ENCODE results near the gene SFI1. TPM values are rescaled to one million over a fixed set of nuclear protein-coding genes. Genes with fewer than 3 reads are reported as not detected.

The SFI1 gene
- polyA plus RNA-seq, 3 donors from 2014 or later = 4.2 to 31.5 (median 11.1) TPM

GRCh38 chr22:31613904-31614296 lies 117.6 kb downstream of the SFI1 start:
- DNase-seq = no peak
- Mint-ChIP-seq H3K4me3 (no peak overlapping the region), H3K27ac (peak overlapping the region in 3 of 6 donors; percentile 59 to 74 (median 65)), H3K36me3 (peaks cover 0 to 7% (median 0%) of the 10 kb centered on the region in 3 donors), H3K9me3 (no peaks in the 10 kb centered on the region), H3K27me3 (ENCODE audit: low read depth in 3 of 3) (peaks cover 2 to 4% (median 3%) of the 10 kb centered on the region in 3 donors), H3K4me1 (peaks cover 13 to 16% of the 10 kb centered on the region in 2 donors)

DNA sequence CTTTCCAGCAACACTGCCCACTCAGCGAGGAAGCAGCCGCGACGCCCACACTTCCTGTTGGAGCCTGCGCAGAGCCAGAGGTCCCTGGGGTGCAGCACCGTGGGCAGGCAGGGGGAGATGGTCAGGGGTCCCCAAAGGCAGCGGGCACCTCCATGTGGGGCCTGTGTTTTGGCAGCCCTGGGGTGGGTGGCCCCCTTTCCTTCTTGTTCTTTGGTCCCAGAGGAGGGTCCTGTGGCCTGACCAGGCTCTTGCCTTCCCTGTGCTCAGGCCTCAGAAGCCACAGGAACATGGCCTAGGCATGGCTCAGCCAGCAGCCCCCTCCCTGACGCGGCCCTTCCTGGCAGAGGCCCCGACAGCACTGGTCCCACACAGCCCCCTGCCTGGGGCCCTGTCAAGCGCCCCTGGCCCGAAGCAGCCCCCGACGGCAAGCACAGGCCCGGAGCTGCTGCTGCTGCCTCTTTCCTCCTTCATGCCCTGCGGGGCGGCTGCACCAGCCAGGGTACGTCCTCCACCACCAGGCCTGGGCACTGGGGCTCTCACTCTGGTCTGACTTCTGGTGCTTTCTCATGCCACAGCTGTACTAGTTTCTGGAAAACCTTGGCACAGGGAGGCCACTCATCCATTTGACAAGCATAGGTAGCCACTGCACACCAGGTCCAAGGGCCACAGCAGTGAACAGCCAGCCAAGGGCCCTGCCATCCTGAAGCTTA lies 118.6 kb downstream of the SFI1 start:
- H3K4me1 Mint-ChIP-seq = peaks cover 13 to 16% of the 10 kb centered on the region in 2 donors
- peaks cover 0 to 9% (median 0%) of the 10 kb centered on the region in 3 donors for H3K36me3 Mint-ChIP-seq
- no peaks in the 10 kb centered on the region for H3K9me3 Mint-ChIP-seq
- H3K27ac Mint-ChIP-seq = peak overlapping the region in 5 of 6 donors; percentile 53 to 83 (median 65)
- H3K4me3 Mint-ChIP-seq = no peak overlapping the region
- H3K27me3 Mint-ChIP-seq (ENCODE audit: low read depth in 3 of 3) = peaks cover 2 to 9% (median 3%) of the 10 kb centered on the region in 3 donors
- no peak for DNase-seq

GRCh38 chr22:31615491-31615860 lies 119.1 kb downstream of the SFI1 start:
- peaks cover 13 to 16% of the 10 kb centered on the region in 2 donors for H3K4me1 Mint-ChIP-seq
- no peak overlapping the region for H3K4me3 Mint-ChIP-seq
- H3K36me3 Mint-ChIP-seq = peaks cover 0 to 6% (median 0%) of the 10 kb centered on the region in 3 donors
- no peak for DNase-seq
- H3K27me3 Mint-ChIP-seq (ENCODE audit: low read depth in 3 of 3) = peaks cover 2 to 9% (median 4%) of the 10 kb centered on the region in 3 donors
- H3K27ac Mint-ChIP-seq = peak overlapping the region; percentile 51 to 83 (median 70)
- no peaks in the 10 kb centered on the region for H3K9me3 Mint-ChIP-seq

- Mint-ChIP-seq H3K36me3 (peaks cover 0 to 6% (median 0%) of the 10 kb centered on the region in 3 donors), H3K9me3 (no peaks in the 10 kb centered on the region), H3K27ac (peak overlapping the region; percentile 51 to 83 (median 70)), H3K4me3 (no peak overlapping the region), H3K4me1 (peaks cover 13 to 18% of the 10 kb centered on the region in 2 donors), H3K27me3 (ENCODE audit: low read depth in 3 of 3) (peaks cover 2 to 9% (median 4%) of the 10 kb centered on the region in 3 donors)
- no peak for DNase-seq
Observed at GRCh38 chr22:31615940-31616314, 119.6 kb downstream of the SFI1 start.

DNA sequence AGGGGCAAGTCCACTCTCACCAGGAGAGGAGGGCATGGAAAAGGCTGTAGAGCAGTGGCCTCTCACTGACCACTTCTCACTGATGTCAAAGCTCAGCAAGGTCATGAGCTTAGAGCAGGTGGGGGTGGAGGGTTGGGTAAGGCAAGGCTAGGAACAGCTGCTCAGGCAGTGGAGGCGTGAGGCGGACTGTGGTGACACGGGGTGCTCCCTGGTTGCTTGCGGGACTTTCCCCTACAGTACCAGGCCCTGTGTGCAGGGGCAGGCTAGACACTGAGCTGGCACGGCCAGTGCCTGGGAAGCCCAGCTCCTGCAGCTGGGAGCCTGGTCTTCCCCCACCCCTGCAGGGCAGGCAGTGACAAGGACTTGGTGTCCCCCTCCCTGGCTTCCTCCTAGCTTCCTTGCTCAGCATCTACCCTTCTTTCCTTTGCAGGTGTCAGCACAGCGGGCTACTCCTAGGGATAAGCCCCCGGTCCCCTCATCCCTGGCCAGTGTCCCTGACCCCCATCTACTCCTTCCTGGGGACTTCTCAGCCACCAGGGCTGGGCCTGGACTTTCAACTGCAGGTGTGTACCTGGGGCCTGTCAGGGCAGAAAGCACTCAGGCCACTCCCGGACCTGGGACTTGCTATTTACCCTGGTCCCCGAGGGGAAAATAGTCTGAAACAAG lies 120.1 kb downstream of the SFI1 start:
- Mint-ChIP-seq H3K36me3 (peaks cover 0 to 6% (median 0%) of the 10 kb centered on the region in 3 donors), H3K27me3 (ENCODE audit: low read depth in 3 of 3) (peaks cover 2 to 10% (median 4%) of the 10 kb centered on the region in 3 donors), H3K4me3 (no peak overlapping the region), H3K4me1 (peaks cover 13 to 20% of the 10 kb centered on the region in 2 donors), H3K9me3 (no peaks in the 10 kb centered on the region), H3K27ac (peak overlapping the region in 5 of 6 donors; percentile 51 to 83 (median 75))
- DNase-seq = no peak

GRCh38 chr22:31618057-31618456 lies 121.7 kb downstream of the SFI1 start:
- Mint-ChIP-seq H3K27ac (no peak overlapping the region), H3K27me3 (ENCODE audit: low read depth in 3 of 3) (peaks cover 2 to 13% (median 4%) of the 10 kb centered on the region in 3 donors), H3K9me3 (no peaks in the 10 kb centered on the region), H3K4me3 (no peak overlapping the region), H3K36me3 (peaks cover 0 to 3% (median 0%) of the 10 kb centered on the region in 3 donors), H3K4me1 (peaks cover 22 to 29% of the 10 kb centered on the region in 2 donors)
- no peak for DNase-seq

GRCh38 chr22:31618471-31619176 lies 122.3 kb downstream of the SFI1 start:
- Mint-ChIP-seq H3K27me3 (ENCODE audit: low read depth in 3 of 3) (peaks cover 4 to 13% (median 4%) of the 10 kb centered on the region in 3 donors), H3K27ac (peak overlapping the region in 3 of 6 donors; percentile 35 to 40 (median 37)), H3K36me3 (peaks cover 0 to 3% (median 0%) of the 10 kb centered on the region in 3 donors), H3K9me3 (no peaks in the 10 kb centered on the region), H3K4me1 (peaks cover 22 to 29% of the 10 kb centered on the region in 2 donors), H3K4me3 (no peak overlapping the region)
- no peak for DNase-seq

GRCh38 chr22:31619611-31620300 lies 123.4 kb downstream of the SFI1 start:
- DNase-seq = no peak
- Mint-ChIP-seq H3K27me3 (ENCODE audit: low read depth in 3 of 3) (peaks cover 3 to 15% (median 7%) of the 10 kb centered on the region in 3 donors), H3K4me3 (no peak overlapping the region), H3K4me1 (peaks cover 22 to 30% of the 10 kb centered on the region in 2 donors), H3K9me3 (no peaks in the 10 kb centered on the region), H3K36me3 (peaks cover 0 to 3% (median 0%) of the 10 kb centered on the region in 3 donors), H3K27ac (peak overlapping the region in 4 of 6 donors; percentile 20 to 84 (median 46))

DNA sequence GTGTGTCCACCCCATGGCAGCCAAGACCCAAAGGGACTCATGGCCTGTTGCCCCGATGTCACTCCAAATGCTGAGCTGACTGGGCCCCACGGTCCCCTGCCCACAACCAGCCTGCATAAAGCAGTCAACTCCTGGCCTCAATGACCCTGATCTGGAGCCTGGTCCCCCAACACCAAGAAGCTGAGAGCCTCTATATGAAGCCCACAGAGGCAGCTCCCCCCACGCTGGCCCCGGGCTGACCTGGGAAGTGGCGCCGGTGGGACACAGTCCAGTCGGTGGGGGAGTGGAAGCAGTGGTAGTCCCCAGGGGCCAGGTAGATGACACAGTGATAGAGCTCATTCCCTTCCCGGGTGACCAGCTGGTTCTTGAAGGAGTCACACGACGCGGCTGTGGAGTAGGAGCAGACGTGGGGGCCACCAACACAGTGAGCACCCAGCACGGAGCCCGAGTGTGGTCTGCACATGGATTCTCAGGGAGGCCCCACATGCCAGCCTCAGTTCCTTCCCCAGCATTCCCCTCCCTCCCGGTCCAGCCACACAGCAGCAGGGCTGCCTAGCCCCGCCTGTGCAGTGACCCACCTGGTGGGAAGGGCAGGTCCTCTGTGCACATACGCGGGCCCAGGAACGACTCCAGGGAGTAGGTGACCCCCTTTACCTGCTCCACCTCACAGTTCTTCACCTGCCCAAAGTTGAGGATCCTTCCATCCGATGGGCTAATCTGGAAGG lies 124.6 kb downstream of the SFI1 start:
- no peak for DNase-seq
- Mint-ChIP-seq H3K9me3 (no peaks in the 10 kb centered on the region), H3K4me3 (no peak overlapping the region), H3K27me3 (ENCODE audit: low read depth in 3 of 3) (peaks cover 6 to 19% (median 6%) of the 10 kb centered on the region in 3 donors), H3K27ac (peak overlapping the region in 5 of 6 donors; percentile 69 to 89 (median 84)), H3K36me3 (peaks cover 0 to 3% (median 0%) of the 10 kb centered on the region in 3 donors), H3K4me1 (peaks cover 13 to 25% of the 10 kb centered on the region in 2 donors)

- Mint-ChIP-seq H3K27ac (peak overlapping the region; percentile 69 to 89 (median 86)), H3K27me3 (ENCODE audit: low read depth in 3 of 3) (peaks cover 5 to 19% (median 6%) of the 10 kb centered on the region in 3 donors), H3K4me1 (peaks cover 12 to 23% of the 10 kb centered on the region in 2 donors), H3K36me3 (peaks cover 0 to 3% (median 0%) of the 10 kb centered on the region in 3 donors), H3K9me3 (no peaks in the 10 kb centered on the region), H3K4me3 (peak overlapping the region in 4 of 5 donors; percentile 23 to 40 (median 34))
- DNase-seq = peak; percentile 26 to 45 (median 44)
Observed at GRCh38 chr22:31621507-31622124, 125.3 kb downstream of the SFI1 start.

DNA sequence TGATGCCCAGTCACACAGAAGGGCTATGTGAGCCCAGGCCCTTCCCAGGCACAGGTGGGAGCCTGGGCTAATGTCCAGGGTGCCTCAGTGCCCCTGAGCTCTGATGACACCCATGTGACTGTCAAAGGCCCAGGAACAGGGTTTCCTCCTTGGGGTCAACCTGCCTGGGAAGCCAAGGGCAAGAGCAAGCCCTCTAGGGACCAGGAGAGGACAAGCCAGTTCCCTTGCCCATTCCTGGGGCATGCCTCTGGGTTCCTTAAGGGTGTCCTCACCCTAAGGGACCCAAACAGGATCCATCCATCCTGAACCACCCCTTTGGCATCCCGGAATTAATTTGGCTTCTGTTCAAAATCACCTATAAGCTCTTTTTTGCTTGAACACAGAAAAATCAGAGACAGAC lies 126.6 kb downstream of the SFI1 start:
- no peaks in the 10 kb centered on the region for H3K9me3 Mint-ChIP-seq
- peaks cover 0 to 3% (median 0%) of the 10 kb centered on the region in 3 donors for H3K36me3 Mint-ChIP-seq
- peaks cover 6 to 19% (median 8%) of the 10 kb centered on the region in 3 donors for H3K27me3 Mint-ChIP-seq (ENCODE audit: low read depth in 3 of 3)
- no peak for DNase-seq
- peak overlapping the region in 1 of 5 donors; percentile 25 for H3K4me3 Mint-ChIP-seq
- H3K4me1 Mint-ChIP-seq = peaks cover 22 to 31% of the 10 kb centered on the region in 2 donors
- peak overlapping the region; percentile 53 to 89 (median 69) for H3K27ac Mint-ChIP-seq

- H3K27me3 Mint-ChIP-seq (ENCODE audit: low read depth in 3 of 3) = peaks cover 6 to 18% (median 8%) of the 10 kb centered on the region in 3 donors
- DNase-seq = no peak
- peak overlapping the region in 2 of 6 donors; percentile 69 to 84 for H3K27ac Mint-ChIP-seq
- H3K4me3 Mint-ChIP-seq = no peak overlapping the region
- H3K9me3 Mint-ChIP-seq = no peaks in the 10 kb centered on the region
- peaks cover 30 to 38% of the 10 kb centered on the region in 2 donors for H3K4me1 Mint-ChIP-seq
- H3K36me3 Mint-ChIP-seq = peaks cover 0 to 3% (median 0%) of the 10 kb centered on the region in 3 donors
Observed at GRCh38 chr22:31623592-31624304, 127.4 kb downstream of the SFI1 start.

Data from immature natural killer cell (primary cell).